SK-N-MC (cell line): ENCODE results near the gene AVEN.

Experiments
- EZH2 ChIP-seq: fragments of 200-600 bp; sonication (generic); IDR thresholded peaks from one replicate; pipeline ENCODE4 v1.6.1; 2017; ENCODE audit warnings: antibody characterized with exemption
- POLR2AphosphoS5 ChIP-seq: IDR thresholded peaks from 2 replicates; pipeline ENCODE4 v1.6.1; 2012; ENCODE audit warnings: mild to moderate bottlenecking, low read depth, low read length, borderline replicate concordance

- no peak for TF ChIP-seq POLR2AphosphoS5
- no peak for TF ChIP-seq EZH2
These were observed 198.4 kb downstream of the AVEN start for GRCh38 chr15:33840615-33841014.
